ENCODE results near the gene ANKRD44.
"Not testable (repeated sequence)": the region's sequence is repeated elsewhere in the genome, so short reads cannot be mapped to it uniquely, and the experiment has no call there.

Gene ANKRD44

DNA sequence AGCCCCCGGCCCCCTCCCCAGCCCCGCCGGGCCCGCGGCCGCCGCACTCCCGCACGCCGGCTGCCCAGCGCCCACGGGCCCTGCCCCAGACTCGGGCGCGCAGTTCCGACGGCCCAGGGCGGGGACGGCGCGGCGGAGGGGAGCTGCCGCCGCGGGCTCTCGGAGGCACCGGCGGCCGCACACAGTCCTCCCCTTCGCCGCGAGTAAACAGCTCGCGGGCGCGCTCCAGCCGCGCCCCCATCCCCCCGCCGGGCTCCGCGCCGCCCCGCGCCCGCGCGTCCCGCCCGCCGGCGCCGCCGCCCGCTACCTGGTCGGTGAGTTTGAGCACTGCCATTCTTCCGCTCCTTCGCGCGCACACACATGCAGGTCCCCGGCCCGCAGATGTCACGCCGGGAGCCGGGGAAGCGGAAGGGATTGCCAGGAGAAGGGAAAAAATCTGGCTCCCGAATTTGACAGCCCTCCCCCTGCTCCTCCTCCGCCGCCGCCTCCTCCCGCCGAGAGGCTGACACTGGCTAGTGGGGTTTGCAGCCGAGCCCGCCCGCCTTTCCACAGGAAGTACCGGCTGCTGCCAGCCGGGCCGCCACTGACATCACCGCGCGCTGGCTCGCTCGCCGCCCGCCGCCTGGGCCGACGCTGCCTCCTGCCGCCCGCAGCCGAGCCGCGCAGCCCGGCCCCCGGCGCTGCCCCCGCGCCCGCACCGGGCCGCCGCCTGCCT is at the start of gene ANKRD44:
TSS of gene ANKRD44 (minus strand) at position 510 of the 715 bp plus-strand sequence. CDS start at position 334, 176 bp downstream.
- Mint-ChIP-seq H3K36me3 (peaks cover 22% of the 10 kb centered on the region), H3K9me3 (no peaks in the 10 kb centered on the region), H3K27me3 (no peaks in the 10 kb centered on the region), H3K4me1 (peaks cover 57% of the 10 kb centered on the region), H3K4me3 (peak within 1 kb of the TSS; percentile 95), H3K27ac (peak within 1 kb of the TSS; percentile 93)
- CTCF ChIA-PET = interaction anchor here (0.9 to 6.2 kb wide), 11 partner anchors 11 to 196 kb away, joined by 3 to 54 read pairs (median 7); no protein-coding TSS in a partner anchor
- DNase-seq = peak; percentile 91

DNA sequence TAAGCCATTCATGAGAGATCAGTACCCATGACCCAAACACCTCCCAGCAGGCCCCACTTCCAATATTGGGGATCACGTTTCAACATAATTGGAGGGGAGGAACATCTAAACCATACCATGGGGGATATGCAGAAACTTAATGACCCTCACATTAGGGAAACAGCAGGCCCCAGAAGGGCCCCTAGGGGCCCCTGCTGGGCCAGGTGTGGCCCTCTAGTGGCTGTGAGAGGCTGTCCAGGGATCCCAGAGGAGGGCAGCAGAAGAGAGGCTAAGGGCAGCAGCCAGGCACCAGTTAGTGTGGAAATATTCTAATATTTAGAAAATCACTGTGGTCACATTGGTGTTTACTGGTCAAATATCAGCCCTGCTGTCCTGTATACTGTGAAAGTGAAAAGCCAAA is 49.3 kb upstream of the ANKRD44 start:
- Mint-ChIP-seq H3K9me3 (peaks cover 2% of the 10 kb centered on the region), H3K4me1 (peaks cover 17% of the 10 kb centered on the region), H3K4me3 (no peak overlapping the region), H3K27ac (no peak overlapping the region), H3K27me3 (no peaks in the 10 kb centered on the region), H3K36me3 (no peaks in the 10 kb centered on the region)
- CTCF ChIA-PET = interaction anchor here (0.8 to 3.8 kb wide), 3 partner anchors 32 to 328 kb away, joined by 3 to 17 read pairs (median 3); no protein-coding TSS in a partner anchor
- no peak for DNase-seq

DNA sequence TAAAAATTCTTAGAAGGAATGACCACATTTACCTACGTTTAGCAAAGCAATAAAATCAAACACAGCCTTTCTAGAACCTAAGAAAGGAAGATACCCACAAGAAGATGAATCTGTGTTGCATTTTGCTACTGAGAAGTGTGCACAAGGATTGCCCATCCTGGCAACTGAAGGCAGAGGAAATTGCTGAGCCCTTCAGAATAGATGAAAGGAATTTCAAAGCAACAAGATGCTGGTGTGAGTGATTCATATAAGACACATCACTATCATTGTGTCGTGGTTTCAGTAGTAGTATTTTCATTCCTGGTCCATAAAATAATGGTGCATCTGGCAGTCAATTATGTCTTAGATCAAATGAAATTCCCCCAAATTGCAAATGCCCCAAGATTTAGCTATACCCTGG is 48.4 kb upstream of the ANKRD44 start:
- CTCF ChIA-PET = interaction anchor here (0.8 to 3.8 kb wide), 3 partner anchors 31 to 345 kb away, joined by 3 to 17 read pairs (median 3); no protein-coding TSS in a partner anchor
- Mint-ChIP-seq H3K9me3 (peaks cover 2% of the 10 kb centered on the region), H3K36me3 (no peaks in the 10 kb centered on the region), H3K27ac (no peak overlapping the region), H3K27me3 (no peaks in the 10 kb centered on the region), H3K4me3 (no peak overlapping the region), H3K4me1 (peaks cover 17% of the 10 kb centered on the region)
- DNase-seq = no peak

DNA sequence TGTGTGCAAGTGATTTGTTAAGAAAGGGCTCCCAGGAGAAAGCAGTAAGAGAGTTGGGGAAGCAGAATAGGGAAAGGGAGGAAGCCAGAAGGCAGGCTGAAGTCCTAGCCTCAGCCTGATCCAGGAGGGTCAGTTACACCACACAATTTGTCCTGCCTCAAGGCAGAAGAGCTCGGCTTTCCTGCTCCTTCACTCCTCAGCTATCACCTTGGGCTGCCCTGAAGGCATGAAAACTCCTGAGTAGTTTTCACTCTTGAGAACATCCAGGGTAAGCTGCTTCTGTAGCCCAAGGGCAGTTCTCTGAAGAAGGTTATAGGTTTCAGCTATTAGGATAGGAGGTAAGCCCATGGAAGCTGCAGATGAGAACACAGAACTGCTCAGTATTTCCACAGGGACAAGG is 47.4 kb upstream of the ANKRD44 start:
- Mint-ChIP-seq H3K4me3 (no peak overlapping the region), H3K9me3 (peaks cover 2% of the 10 kb centered on the region), H3K27ac (no peak overlapping the region), H3K36me3 (no peaks in the 10 kb centered on the region), H3K27me3 (no peaks in the 10 kb centered on the region), H3K4me1 (peaks cover 17% of the 10 kb centered on the region)
- CTCF ChIA-PET = interaction anchor here (0.9 to 3.8 kb wide), 4 partner anchors 11 to 344 kb away, joined by 3 to 17 read pairs (median 4); no protein-coding TSS in a partner anchor
- no peak for DNase-seq

DNA sequence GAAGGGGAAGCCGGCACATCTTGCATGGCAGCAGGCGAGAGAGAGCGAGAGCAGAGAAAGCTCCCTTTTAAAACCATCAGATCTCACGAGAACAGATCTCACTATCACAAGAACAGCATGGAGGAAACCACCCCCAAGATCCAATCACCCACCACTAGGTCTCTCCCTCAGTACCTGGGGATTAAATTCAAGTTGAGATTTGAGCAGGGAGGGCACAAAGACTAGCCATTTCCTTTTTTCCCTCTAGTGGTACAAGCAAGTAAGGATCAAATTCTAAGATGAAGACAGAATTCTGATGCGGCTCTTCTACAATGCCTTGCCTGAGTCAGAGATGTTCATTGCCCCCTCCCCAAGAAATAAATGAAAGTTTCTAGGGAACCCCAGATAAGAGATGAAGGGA is 45.6 kb upstream of the ANKRD44 start:
- Mint-ChIP-seq H3K4me3 (no peak overlapping the region), H3K36me3 (no peaks in the 10 kb centered on the region), H3K9me3 (peaks cover 2% of the 10 kb centered on the region), H3K4me1 (peaks cover 17% of the 10 kb centered on the region), H3K27me3 (peaks cover 2% of the 10 kb centered on the region), H3K27ac (no peak overlapping the region)
- no peak for DNase-seq
- CTCF ChIA-PET = interaction anchor here (0.9 to 1.5 kb wide), 3 partner anchors 23 to 162 kb away, joined by 3 to 4 read pairs (median 3); no protein-coding TSS in a partner anchor

DNA sequence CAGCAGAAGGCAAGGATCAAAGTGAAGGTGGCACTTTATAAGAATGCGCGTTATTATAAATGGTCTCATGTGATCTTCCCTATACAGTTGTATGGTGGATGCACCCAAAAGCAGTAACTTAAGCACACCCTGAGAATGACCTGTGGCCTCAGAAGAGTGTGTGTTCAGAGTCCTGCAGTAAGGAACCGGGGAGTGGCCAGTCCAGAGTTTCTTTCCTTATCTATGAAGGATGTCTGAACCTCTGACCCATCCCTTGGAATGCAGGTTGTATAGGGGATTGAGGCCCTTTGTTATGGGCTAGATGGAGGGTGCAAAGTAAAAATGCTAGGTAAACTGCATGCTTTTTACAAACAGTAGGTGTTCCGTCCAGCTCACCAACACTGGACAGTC is 43.6 kb upstream of the ANKRD44 start:
- CTCF ChIA-PET = interaction anchor here (1.3 kb wide), 1 partner anchor 164 kb away, joined by 3 read pairs; no protein-coding TSS in a partner anchor
- Mint-ChIP-seq H3K4me3 (no peak overlapping the region), H3K27ac (no peak overlapping the region), H3K27me3 (peaks cover 6% of the 10 kb centered on the region), H3K9me3 (no peaks in the 10 kb centered on the region), H3K36me3 (no peaks in the 10 kb centered on the region), H3K4me1 (peaks cover 11% of the 10 kb centered on the region)
- no peak for DNase-seq

DNA sequence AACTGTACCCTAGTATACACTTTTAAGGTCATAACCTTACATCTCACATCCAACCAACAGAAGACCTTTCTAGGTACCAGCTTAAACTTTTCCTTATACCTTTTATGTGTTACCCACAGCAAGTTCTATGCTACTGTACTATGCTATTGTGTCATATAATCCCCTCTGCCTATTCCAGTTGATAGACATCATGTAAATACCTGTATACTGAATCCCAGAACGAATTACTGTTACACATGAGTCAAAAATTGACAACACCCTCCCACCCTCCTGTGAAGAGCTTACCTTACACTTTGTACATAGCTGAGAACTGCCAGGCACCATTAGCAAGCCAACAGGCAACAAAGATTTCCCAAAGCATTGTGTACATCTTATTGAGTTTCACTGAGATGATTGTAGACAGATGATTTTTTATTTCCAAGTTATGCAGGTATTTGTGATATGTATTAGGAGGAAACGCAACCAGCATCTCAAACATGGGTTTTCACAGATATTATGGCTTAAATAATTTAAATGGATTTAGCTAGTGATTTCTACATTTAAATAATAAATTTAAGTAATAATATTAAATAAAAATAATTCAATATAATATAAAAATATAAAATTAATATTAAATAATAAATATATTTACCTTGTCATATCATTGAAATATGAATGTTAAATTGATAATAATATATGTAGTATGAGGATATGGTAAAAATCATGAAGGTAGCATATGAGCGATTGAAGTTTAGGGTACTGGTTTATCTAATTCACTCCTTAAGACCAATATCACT is 43.0 kb upstream of the ANKRD44 start:
- CTCF ChIA-PET = interaction anchor here (1.3 kb wide), 1 partner anchor 164 kb away, joined by 3 read pairs; no protein-coding TSS in a partner anchor

DNA sequence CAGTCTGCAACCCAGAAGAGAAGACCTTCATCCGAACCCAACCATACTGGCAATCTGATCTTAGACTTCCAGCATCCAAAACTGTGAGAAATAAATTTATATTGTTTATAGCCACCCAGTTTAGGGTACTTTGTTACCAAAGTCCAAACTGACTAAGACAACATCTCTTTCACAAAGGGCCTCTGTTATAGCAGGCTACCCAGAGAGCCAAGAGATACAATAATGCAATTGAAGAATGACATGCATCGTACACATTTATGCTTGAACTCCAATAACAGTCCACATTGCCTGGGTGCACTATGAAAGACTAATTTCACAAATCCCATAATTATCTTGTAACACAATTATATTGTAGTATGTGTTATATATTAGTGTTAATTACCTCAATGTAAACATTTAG is 39.1 kb upstream of the ANKRD44 start:
- CTCF ChIA-PET = no interaction called here
- Mint-ChIP-seq H3K4me3 (no peak overlapping the region), H3K27ac (no peak overlapping the region), H3K27me3 (peaks cover 18% of the 10 kb centered on the region), H3K36me3 (no peaks in the 10 kb centered on the region), H3K9me3 (no peaks in the 10 kb centered on the region), H3K4me1 (no peaks in the 10 kb centered on the region)
- DNase-seq = no peak

More for the DNA sequence above, 43.0 kb upstream of the ANKRD44 start:
- Mint-ChIP-seq H3K4me3 (no peak overlapping the region), H3K36me3 (no peaks in the 10 kb centered on the region), H3K27ac (no peak overlapping the region), H3K27me3 (peaks cover 6% of the 10 kb centered on the region), H3K4me1 (peaks cover 6% of the 10 kb centered on the region), H3K9me3 (no peaks in the 10 kb centered on the region)
- no peak for DNase-seq

DNA sequence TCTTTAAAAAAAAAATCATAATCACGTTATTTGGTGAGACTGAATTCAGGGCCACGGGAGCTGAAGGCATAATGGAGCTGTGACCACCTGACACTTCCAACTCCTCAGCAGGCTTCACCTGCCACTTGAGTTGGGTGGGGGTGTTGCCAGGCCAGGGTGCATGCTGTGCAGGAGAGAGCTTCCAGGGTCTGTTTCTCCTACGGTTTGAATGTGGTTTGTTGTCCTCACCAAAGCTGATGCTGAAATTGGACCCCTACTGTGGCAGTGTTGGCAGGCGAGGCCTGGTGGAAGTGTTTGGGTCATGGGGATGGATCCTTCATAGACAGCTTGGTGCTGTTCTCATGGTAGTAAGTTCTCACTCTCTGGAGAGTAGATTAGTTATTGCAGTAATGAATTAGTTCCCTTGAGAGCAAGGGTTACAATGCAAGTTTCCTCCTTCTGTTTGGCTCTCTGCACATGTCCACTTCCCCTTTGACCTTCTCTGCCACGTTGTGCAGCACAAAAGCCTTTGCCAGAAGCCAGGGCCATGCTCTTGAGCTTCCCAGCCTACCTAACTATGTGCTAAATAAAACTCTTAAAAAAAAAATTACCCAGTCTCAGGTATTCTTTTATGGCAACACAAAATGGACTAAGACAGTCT is 38.3 kb upstream of the ANKRD44 start:
- no peak overlapping the region for H3K27ac Mint-ChIP-seq
- H3K27me3 Mint-ChIP-seq = peaks cover 18% of the 10 kb centered on the region
- H3K9me3 Mint-ChIP-seq = no peaks in the 10 kb centered on the region
- CTCF ChIA-PET = no interaction called here
- no peaks in the 10 kb centered on the region for H3K36me3 Mint-ChIP-seq
- H3K4me1 Mint-ChIP-seq = no peaks in the 10 kb centered on the region
- no peak overlapping the region for H3K4me3 Mint-ChIP-seq
- no peak for DNase-seq

DNA sequence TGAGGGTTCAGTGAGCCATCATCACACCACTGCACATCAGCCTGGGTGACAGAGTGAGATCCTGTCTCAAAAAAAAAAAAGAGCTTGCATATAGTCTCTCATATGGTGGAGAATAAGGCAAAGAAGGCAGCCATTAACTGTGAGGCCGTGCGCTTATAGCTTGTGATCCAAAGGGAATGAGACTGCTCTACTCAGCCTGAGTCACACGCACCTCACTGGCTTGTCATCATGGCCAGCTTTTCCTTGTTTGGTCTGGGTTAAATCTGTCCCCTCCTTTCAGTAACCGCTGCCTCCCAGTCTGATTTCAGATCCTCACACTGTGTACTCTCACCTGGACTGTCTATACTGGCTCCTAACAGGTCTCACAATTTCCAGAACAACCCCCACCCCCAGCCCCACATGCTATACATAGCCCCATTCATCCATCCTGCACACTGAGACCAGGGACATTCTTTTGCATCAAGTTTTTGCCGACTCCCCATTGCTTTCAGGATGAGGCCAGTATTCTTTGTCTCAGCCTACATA is 35.3 kb upstream of the ANKRD44 start:
- CTCF ChIA-PET = interaction anchor here (0.8 kb wide), 1 partner anchor 15 kb away, joined by 3 read pairs; no protein-coding TSS in a partner anchor
- Mint-ChIP-seq H3K9me3 (no peaks in the 10 kb centered on the region), H3K36me3 (no peaks in the 10 kb centered on the region), H3K27me3 (peaks cover 18% of the 10 kb centered on the region), H3K27ac (no peak overlapping the region), H3K4me1 (no peaks in the 10 kb centered on the region), H3K4me3 (no peak overlapping the region)
- no peak for DNase-seq

DNA sequence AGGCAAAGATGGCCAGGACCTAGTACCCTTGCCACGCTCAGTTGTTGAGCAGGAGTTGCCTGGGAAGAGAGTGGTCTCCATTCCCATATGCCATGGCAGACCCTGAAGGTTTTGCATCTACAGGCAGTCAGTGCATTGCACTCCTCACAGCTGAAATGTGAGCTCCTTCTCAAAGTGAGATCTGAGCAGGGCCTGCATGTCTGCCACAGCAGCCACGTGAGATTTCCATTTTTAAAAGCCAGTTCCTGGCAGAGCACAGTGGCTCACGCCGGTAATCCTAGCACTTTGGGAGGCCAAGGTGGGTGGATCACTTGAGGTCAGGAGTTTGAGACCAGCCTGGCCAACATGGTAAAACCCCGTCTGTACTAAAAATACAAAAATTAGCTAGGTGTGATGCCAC is 33.4 kb upstream of the ANKRD44 start:
- peaks cover 16% of the 10 kb centered on the region for H3K27me3 Mint-ChIP-seq
- DNase-seq, H3K27ac Mint-ChIP-seq, H3K4me3 Mint-ChIP-seq, CTCF ChIA-PET, H3K9me3 Mint-ChIP-seq, H3K4me1 Mint-ChIP-seq, H3K36me3 Mint-ChIP-seq: not testable (repeated sequence)

DNA sequence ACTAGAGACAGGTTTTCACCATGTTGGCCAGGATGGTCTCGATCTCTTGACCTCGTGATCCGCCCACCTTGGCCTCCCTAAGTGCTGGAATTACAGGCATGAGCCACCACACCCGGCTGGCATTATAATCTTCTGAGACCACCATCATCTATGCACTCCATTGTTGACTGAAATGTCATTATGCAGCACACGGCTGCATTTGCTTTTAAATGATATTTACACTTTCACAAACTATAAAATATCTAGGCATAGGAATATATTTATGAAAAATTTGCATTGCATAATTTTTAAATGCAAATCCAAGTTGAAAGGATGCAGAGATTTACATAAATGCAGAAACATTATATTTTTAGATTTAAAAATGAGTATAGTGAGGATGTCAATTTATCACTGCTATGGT is 30.0 kb upstream of the ANKRD44 start:
- Mint-ChIP-seq H3K4me1 (peaks cover 9% of the 10 kb centered on the region), H3K4me3 (no peak overlapping the region), H3K27me3 (peaks cover 4% of the 10 kb centered on the region), H3K27ac (no peak overlapping the region), H3K9me3 (no peaks in the 10 kb centered on the region), H3K36me3 (no peaks in the 10 kb centered on the region)
- CTCF ChIA-PET = no interaction called here
- DNase-seq = no peak

DNA sequence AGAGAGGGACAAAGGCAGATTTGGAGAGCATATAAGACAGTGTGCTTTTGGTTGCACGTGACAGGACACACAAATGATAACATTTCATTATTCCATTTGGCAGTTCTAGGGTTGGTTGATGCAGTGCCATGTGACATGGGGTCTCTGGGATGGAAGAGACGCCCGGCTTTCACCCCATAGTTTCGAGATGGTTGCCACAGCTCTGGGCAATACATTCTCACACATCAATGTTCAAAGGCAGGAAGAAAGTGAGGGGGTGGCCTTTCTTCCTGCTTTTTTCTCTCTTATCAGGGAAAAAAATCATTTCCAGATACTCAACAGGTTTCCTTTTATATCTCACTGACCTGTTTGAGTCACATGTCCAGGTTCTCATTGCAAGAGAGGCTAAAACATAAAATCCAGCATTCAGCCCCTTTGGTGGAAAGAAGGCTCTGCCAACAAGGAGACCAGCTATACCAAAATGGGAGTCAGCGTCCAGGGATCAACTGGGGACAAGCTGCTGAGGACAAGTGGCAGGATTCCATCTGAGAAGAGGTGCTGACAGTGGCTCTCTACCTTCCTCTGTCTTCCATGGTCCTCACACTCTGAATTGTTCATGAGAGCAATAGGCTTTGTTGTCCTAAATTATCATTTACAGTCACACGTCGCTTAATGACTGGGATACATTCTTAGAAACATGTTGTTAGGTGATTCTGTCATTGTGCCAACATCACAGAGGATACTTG is 29.1 kb upstream of the ANKRD44 start:
- no peak for DNase-seq
- Mint-ChIP-seq H3K27me3 (peaks cover 4% of the 10 kb centered on the region), H3K4me1 (peaks cover 9% of the 10 kb centered on the region), H3K27ac (no peak overlapping the region), H3K4me3 (no peak overlapping the region), H3K9me3 (no peaks in the 10 kb centered on the region), H3K36me3 (no peaks in the 10 kb centered on the region)
- CTCF ChIA-PET = no interaction called here

Data from activated naive CD4-positive, alpha-beta T cell treated with anti-CD3 and anti-CD28 coated beads, Interleukin-2, amount 10 ng/mL, durations not matched to agents 7 days and 5 days (primary cell).